ENCODE measurements around the gene PQBP1.

Gene PQBP1

DNA sequence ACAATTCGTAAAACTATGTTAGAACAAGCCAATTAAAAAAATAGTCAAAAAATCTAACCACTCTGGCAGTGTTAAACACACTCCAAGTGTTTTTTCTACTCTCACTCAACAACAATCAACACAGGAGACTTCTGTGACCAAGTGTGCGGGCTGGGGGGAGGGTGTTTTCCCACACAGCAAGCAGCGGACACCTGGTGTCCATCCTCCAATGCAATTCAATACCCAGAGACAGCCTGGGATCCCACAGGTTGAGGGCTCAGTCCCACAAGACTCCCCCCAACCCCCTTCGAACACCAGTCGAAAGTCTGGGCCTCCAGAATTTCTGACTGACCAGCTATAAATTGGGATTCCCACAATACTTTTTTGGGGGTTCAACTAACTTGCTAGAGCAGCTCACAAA, 29.4 kb downstream of the PQBP1 start:
- DNase-seq, result no peak

GRCh38 chrX:48927736-48928382, 30.1 kb downstream of the PQBP1 start:
- DNase-seq, result no peak

DNA sequence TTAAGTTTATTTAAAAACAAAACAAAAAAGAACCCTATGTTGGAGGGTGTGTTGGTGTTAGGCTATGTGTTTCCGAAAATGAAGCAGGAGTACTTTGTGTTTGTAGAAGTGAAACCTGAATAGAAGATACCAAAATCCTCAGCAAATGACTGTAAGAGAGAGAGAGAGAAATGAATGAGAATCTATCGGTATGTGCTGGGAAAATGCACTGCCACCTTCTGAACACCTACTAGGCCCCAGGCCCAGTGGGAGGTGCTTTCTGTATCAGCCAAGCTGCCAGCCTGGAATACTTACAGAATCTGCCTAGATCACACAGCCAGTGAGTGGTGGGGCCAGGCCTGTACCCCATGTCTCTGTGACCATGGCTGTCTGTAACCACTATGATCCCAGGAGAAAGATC, 36.0 kb downstream of the PQBP1 start:
- DNase-seq, result no peak

GRCh38 chrX:48934581-48935300, 37.0 kb downstream of the PQBP1 start:
- no peak for DNase-seq

DNA sequence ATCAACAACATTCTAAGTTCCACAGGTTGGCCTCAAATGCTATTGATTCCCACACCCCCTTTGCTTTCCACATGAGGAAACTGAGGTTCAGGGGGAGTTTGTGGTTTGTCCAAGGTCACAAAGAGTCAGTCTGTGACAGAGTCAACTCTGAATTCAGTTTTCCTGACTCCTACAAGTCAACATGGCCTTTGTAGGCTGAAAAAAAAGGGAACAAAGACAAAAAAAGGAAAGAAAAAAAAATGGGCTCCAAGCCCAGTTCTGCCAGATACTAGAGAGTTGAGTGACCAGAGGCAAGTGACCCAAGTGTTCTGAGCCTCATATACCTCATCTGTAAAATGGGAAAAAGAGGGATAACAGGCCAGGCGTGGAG, 37.6 kb downstream of the PQBP1 start:
- no peak for DNase-seq

DNA sequence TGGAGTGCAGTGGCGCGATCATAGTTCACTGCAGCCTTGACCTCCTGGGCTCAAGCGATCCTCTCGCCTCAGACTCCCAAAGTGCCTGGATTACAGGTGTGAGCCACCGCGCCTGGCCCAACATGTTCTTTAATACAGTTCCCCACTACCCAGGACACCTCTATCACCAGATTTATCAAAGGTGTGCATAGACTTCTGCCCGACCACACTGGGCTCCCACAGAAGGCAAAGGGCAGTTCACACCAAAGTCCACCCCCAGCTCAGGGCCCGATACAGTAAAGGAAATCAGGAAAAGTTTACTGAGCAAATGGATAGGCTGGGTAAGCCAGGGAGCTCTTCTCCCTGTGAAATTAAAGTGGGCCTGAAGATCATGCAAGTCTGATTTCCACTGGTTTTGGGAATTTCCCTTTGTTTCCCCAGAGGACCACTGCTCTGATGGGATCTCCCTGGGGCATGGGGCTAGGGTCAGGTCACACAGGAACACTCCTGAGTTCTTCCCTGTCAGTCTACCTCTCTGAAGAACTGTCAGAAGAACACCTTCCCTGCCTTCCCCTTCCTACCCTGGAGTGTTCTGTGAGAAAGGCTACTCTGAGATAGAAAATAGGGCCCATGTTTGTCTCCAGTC, 38.8 kb downstream of the PQBP1 start:
- no peak for DNase-seq

GRCh38 chrX:48937054-48937907, 39.6 kb downstream of the PQBP1 start:
- DNase-seq, result peak; percentile 80

- DNase-seq, result peak; percentile 21
These were observed 41.1 kb downstream of the PQBP1 start for GRCh38 chrX:48938721-48939425.

DNA sequence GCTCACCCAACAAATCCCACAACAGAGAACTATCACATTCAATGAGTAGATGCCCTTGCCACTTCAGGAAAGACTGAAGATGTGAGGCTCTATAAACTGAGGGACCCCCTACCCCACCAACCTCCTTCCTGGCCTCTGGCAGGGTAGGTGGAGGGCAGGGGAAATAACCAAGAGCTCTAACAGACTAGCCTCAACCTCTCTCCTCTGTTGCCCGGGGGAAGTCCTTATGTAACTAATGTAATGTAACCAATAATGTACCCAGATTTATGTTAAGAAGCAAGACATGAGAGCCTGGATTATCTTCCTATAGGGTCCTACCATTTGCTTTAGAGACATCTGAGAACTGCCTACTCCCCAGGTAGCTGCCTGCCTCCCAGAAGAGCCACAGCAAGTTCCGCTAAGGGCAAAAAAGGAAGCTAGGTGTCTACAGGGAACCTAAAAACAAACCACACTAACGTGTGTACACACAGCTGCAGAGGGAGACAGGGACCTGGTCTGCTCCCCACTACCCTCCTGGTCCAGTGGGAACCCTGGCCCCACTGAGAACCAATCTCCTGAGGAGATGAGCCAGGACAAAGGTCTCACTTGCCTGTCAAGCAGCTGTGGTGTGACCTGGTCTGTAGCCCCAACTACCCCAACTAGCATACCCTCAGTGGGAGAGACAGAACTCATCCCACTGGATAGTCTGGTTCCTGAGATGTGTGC, 41.9 kb downstream of the PQBP1 start:
- no peak for DNase-seq

DNA sequence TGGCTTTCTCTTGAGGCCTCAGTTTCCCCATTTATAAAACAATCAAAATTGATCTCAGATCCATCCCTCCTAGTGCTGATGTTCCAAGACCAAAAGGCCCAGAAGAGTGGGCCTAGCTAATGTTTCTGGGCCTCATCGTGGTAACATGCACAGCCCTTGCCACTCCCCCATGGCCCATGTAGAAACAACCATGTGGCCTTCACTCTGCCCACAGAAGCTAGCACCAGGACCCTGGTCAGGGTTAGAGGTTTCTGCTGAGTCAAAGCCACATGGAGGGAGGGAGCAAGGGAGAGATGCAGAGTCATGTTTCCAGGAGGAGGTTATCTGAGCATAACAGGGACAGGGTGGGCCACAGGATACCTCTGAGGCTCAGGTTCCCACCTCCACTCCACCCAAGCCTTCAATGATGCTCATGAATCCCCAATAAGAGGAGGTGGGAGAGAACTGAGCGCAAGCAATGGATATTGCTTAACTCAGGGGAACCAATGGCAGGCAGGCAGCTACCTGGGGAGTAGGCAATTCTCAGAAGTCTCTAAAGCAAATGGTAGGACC, 42.8 kb downstream of the PQBP1 start:
- peak; percentile 32 for DNase-seq

DNA sequence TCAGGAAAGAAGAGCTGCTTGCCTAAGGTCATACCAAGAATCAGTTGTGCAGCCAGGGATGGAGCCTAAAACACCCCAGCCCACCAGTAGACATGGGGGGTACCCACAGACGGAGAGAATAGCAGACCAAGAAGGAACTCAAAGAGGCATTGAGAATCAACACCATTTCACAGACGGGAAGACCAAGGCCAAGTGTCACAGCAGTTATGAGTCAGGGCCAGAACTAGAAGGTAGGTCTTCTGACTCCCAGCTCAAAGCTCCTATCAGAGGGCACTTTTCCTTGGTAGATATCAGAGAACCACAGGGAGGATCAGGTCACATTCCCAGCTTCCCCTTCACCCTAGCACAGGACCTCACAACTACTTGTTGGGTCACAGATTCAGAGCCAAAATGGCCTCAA, 45.2 kb downstream of the PQBP1 start:
- DNase-seq, result no peak

GRCh38 chrX:48945517-48946348, 48.0 kb downstream of the PQBP1 start:
- peak; percentile 24 for DNase-seq

GRCh38 chrX:48948589-48948988, 50.9 kb downstream of the PQBP1 start:
- DNase-seq, result no peak
